ENCODE data around the gene ABCB10.

DNA sequence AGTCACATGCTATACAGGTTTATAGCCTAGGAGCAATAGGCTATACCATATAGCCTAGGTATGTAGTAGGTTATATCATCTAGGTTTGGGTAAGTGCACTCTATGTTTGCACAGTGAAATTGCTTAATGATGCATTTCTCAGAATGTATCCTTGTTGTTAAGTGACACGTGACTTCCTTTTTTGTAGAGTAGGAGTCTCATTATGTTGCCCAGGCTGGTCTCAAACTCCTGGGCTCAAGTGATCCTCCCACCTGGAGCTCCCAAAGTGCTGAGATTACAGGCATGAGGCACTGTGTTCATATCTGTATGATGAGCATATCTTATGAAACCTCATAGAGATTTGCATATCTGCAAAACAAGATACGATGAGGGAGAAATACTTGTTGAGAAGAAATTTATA, 13.8 kb upstream of the ABCB10 start:
- TF ChIP-seq, protein P1, sequence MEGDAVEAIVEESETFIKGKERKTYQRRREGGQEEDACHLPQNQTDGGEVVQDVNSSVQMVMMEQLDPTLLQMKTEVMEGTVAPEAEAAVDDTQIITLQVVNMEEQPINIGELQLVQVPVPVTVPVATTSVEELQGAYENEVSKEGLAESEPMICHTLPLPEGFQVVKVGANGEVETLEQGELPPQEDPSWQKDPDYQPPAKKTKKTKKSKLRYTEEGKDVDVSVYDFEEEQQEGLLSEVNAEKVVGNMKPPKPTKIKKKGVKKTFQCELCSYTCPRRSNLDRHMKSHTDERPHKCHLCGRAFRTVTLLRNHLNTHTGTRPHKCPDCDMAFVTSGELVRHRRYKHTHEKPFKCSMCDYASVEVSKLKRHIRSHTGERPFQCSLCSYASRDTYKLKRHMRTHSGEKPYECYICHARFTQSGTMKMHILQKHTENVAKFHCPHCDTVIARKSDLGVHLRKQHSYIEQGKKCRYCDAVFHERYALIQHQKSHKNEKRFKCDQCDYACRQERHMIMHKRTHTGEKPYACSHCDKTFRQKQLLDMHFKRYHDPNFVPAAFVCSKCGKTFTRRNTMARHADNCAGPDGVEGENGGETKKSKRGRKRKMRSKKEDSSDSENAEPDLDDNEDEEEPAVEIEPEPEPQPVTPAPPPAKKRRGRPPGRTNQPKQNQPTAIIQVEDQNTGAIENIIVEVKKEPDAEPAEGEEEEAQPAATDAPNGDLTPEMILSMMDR (IDR thresholded peaks at IDR 0.05; ENCODE audit: insufficient read depth, low read length, poor library complexity, severe bottlenecking): no peak
- no peak for TF ChIP-seq EZH2phosphoT487 (conservative IDR thresholded peaks at IDR 0.05; ENCODE audit: low read length)

Data from SU-DHL-6 (cell line).